Heart left ventricle (tissue), 13 donors: ENCODE data around the gene EVI2A.

Experiments
- POLR2A ChIP-seq, 2 donors: fragments of 450-650 bp; IDR thresholded peaks; one replicate each; pipeline ENCODE4 v1.6.1; 2017; ENCODE audit warnings: antibody characterized with exemption in 2 of 2, mild to moderate bottlenecking in 2 of 2, moderate library complexity in 2 of 2
- TF ChIP-seq, protein P1 (sequence below), 12 donors: fragments of 200-600 bp; sonication (generic) in 4 of 12; IDR thresholded peaks; one replicate each; pipeline versions ENCODE4 v1.5.0 to v1.8.0; 2018 to 2022; ENCODE audit warnings: antibody characterized with exemption in 12 of 12, mild to moderate bottlenecking in 5 of 12
- donor health status: ischemic (EF 13 %, LVEDD 7.1; RV severe dilation, severe dysfunction).
- donor health status: DM: no; HTN: yes; CAD: no.
- donor health status: DM: no; HTN: no; CAD: no.
- donor health status: ischemic (EF 25% LVEDD 6.9; RV normal size, moderate dysfunction).
- donor health status: ischemic (EF 25% LVEDD 5.7; RV mildly dilated, moderate dysfunction).
- donor health status: ischemic (EF 35%, LVEDD 5.7; RV mildly dilated, moderate dysfunction).
- donor health status: nonischemic (EF 11% LVEDD 7.7; RV severe dilation, severe dysfunction).
- donor health status: DM: yes; HTN: yes; CAD: no.
- donor health status: PGD.
- donor health status: ischemic (EF 29% LVEDD 5.4; RV normal size, mild dysfunction).
- donor health status: nonischemic (EF 23%, LVEDD 6.1; RV moderate dilation, normal function).

DNA sequence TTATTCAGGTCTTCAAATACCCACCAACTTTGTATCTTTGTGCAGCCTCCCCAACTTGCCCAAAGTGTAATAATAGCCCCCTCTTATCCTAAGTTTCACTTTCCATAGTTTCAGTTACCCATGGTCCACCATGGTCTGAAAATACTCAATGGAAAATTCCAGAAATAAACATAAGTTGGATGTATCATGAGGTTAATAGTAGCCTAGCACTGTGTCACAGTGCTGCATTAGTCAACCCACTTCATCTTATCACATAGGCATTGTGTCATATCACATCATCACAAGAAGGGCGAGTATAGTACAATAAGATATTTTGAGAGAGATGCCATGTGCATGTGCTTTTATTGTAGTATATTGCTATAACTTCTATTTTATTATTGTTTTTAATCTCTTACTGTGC lies 46.3 kb downstream of the EVI2A start:
- TF ChIP-seq, protein P1, sequence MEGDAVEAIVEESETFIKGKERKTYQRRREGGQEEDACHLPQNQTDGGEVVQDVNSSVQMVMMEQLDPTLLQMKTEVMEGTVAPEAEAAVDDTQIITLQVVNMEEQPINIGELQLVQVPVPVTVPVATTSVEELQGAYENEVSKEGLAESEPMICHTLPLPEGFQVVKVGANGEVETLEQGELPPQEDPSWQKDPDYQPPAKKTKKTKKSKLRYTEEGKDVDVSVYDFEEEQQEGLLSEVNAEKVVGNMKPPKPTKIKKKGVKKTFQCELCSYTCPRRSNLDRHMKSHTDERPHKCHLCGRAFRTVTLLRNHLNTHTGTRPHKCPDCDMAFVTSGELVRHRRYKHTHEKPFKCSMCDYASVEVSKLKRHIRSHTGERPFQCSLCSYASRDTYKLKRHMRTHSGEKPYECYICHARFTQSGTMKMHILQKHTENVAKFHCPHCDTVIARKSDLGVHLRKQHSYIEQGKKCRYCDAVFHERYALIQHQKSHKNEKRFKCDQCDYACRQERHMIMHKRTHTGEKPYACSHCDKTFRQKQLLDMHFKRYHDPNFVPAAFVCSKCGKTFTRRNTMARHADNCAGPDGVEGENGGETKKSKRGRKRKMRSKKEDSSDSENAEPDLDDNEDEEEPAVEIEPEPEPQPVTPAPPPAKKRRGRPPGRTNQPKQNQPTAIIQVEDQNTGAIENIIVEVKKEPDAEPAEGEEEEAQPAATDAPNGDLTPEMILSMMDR (IDR thresholded peaks at IDR 0.05) = no peak
- no peak for TF ChIP-seq POLR2A (IDR thresholded peaks at IDR 0.05)
